HG02840 (cell line): ENCODE data around the gene U2AF2.

Source experiments
- ATAC-seq: cut with Tn5 transposase; IDR thresholded peaks from one replicate; pipeline ENCODE4 v1.9.1; 2021; ENCODE audit warnings: mild to moderate bottlenecking, moderate library complexity, moderate number of reproducible peaks; ENCODE audit not compliant: unreplicated experiment, low FRiP score

U2AF2 gene

DNA sequence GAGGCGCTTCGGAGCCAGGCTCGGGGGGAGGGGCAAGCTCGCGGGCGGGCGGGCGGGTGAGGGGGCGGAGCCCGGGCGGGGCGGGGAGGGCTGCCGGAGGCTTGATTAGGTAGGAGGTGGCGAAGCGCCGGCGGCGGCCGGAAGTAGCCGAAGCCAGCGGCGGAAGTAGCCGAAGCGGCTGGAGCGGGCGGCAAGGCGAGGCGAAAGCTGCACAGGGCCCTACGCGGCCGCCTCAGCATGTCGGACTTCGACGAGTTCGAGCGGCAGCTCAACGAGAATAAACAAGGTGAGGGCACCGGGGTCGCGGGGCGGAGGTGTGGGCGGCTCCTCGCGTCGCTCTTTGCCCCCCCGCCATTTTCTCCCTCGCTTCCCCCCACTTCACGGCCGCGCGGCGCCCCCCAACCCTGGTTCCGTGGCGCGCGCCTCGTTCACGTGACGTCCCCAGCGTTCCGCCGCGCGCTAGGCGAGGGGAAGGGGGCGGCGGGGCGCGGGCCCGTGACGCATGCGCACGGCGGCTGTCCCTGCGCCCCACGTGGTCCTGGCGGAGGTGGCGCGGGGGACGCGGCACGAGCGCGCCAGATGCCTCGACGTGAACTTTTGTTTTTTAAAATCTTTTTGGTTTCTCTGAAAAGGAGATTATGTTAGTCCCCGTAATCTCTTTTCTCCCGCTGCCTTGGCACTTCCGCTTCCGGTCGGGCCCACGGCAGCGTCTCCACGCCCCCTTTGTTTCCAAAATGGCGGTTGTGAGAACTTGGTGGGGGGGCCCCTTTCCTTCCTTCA, at the start of gene U2AF2:
TSS of gene U2AF2 (plus strand) at position 168 of the 780 bp plus-strand sequence. CDS start at position 238, 70 bp downstream.
- ATAC-seq, result peak; percentile 38

DNA sequence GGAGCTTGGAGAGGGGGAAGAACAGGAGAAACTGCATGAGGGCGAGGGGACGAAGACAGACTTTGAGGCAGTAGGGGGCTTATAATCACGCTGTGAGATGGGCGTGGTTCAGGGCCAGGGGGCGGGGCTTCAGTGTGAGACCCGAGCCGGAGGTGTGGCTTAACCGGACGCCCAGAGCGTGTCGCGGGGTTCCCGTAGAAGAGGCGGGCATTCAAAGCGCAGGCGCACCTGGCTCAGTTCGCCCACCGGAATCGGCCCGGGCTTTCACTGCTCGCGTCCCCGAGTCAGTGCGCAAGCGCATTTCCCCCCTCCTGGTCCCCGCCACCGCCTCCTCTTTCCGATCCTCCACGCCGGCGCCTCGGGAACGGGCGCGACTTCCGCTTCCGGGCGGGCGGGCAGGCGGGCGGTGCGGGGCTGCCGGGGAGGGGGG, 49.6 kb upstream of the U2AF2 start:
- ATAC-seq, result peak; percentile 78

DNA sequence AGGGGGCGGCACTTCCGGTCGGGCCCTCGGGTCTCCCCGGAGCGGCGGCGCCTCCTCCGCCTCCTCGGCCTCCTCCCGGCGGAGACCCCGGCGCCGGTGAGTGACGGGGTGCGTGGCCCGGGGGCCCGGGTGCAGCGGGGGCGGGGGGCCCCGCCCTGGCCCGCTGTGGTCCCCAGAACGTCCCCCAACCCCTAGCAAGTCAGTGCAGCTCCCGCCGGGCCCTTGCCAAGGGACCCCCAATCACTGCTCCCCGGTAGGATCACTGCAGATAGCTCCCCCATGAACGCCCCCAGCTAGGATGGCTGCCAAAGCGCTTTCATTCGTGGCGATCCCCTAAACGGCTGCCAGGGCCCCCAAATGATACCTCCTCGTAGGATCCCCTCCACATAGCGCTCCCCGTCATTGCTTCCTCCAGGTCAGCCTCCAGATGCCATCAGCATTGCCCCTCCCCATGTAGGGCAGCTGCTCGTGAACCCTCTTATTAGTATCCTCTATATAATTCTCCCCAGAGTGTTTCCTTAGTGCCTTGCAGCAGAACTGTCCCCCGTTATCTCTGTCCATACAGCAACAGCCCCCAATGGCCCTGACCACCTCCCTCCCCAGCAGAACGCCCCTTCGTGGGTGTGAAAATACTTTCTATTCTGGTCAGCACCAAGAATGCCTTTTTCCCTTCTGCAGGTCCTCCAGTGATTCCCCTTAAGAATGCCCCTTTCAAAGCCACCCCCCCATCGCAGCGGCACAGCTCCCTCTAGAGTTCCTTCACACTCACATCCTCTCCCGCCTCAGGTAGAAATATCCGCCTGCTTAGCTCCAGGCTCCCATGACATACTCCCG, 49.0 kb upstream of the U2AF2 start, which contains the start of gene ZNF865:
TSS of gene ZNF865 (plus strand) at position 11 of the 834 bp plus-strand sequence. CDS start 7,972 bp downstream, outside the sequence.
- peak; percentile 10 for ATAC-seq

DNA sequence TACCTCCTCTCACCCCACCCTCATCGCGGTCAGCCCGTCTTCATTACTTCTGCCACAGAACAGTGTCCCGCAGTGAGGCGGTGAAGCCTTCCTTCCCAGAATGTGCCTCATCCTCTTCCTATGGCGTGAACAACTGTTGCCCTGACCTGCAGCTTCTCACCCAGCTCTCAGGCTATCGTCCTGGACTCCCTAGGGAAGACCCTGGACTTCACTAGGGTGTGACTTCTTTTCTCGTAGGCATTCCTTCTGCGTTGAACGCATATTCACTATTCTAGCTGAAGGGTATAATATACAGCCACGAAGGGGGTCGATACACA, 48.4 kb upstream of the U2AF2 start:
- no peak for ATAC-seq

DNA sequence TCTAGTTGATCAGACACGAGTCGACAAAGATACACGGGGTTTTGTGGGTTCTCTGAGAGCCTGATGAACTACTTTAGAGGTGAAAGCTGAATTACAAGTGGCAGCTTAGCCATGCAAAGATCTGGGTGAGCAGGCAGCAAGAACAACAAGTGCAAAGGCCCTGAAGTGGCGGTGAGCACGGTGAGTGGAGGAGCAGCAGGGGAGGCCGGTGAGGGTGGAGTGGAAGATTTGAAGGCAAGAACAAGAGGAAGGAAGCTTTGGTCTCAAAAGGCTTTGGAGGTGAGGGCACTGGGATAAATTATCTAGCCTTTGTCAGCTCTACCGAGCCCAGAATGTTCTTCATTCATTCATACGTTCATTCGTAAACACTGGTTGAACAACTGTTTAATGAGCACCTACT, 48.0 kb upstream of the U2AF2 start:
- no peak for ATAC-seq

DNA sequence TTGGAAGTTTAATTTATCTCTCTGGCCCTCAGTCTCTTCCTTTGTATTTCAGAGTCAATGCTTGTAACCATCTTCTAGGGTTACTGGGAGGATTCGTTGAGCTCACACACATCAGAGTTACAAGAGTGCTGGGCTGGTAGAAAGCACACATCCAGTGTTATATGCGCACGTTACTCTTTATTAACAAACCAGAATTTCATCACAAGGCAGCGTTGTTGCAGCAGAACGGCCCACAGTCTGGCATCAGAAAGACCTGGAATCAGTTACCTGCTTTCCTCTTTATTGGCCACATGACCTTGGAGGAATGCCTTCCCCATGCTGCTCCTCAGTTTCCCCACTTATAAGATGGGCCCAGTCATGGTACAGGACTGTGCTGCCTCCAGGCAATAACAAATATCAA, 45.5 kb upstream of the U2AF2 start:
- ATAC-seq, result no peak

DNA sequence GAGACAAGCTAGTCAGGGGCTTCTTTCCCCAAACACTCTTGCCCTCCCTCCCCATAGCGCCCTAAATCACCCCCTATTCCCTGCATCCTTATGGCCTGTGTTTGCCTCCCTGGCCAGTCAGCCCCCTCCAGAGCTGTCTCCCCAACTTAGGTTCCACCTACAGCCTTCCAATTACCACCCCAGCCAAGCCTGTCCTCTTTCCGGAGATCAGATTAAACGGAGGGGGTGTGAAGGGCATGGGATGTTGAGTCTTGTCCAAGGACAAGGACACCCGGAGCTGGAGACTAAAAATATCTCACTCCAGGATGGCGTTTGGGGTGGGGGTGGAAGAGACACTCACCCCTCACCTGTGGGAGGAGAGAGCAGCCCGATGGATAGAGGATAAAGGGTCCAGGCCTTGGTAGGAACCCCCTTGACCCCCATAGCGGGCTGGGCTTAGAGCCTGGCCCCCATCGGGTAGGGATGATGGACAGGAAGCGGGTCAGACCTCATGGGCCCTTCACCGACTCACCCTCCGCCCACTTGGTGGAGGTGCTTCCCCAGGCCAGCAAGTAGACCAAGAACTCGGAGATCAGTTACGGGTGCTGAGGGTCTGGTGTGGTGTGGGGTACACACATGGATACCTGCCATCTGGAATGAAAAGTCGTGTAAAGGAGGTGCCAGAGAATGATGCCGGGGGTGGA, 43.4 kb upstream of the U2AF2 start:
- no peak for ATAC-seq

DNA sequence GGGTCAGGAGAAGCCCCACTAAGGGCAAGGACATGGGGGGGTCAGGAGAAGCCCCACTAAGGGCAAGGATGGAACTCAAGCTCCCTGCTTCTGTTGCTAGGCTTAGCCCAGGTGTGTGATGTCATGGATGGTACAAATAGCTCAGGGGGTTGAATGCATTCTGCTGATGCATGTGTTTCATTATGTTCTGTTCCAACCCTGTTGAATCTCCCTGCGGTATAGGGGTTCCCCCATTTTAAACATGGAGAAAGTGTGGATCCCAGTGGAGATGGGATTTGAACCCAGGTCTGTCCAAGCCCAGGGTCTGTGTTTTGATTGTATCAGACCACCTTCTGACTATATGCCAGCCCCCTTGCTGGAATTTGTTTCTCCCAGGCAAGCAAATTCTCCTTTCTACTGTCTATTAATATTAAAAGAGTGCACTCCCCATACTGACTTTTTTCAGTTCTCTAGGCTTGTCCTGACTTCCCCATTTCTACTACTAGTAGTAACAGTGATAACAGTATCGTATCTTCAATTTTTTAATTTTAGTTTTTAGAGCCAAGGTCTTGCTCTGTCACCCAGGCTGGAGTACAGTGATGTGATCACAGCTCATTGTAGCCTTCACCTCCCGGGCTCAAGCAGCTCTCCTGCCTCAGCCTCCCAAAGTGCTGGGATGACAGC, 42.7 kb upstream of the U2AF2 start:
- ATAC-seq, result no peak

DNA sequence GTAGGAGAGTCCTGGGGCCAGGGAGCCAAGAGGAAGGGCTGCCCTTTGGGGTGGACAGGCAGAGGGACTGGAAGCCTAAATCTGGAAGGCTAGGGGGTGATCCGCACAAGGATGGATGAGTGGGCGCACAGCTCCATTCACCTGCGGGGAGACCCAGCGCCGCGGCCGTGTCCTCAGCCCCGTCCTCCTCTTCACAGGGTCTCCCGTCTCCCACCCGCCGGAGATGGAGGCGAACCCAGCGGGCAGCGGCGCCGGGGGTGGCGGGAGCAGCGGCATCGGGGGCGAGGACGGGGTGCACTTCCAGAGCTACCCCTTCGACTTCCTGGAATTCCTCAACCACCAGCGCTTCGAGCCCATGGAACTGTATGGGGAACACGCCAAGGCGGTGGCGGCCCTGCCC, 41.4 kb upstream of the U2AF2 start:
- no peak for ATAC-seq

DNA sequence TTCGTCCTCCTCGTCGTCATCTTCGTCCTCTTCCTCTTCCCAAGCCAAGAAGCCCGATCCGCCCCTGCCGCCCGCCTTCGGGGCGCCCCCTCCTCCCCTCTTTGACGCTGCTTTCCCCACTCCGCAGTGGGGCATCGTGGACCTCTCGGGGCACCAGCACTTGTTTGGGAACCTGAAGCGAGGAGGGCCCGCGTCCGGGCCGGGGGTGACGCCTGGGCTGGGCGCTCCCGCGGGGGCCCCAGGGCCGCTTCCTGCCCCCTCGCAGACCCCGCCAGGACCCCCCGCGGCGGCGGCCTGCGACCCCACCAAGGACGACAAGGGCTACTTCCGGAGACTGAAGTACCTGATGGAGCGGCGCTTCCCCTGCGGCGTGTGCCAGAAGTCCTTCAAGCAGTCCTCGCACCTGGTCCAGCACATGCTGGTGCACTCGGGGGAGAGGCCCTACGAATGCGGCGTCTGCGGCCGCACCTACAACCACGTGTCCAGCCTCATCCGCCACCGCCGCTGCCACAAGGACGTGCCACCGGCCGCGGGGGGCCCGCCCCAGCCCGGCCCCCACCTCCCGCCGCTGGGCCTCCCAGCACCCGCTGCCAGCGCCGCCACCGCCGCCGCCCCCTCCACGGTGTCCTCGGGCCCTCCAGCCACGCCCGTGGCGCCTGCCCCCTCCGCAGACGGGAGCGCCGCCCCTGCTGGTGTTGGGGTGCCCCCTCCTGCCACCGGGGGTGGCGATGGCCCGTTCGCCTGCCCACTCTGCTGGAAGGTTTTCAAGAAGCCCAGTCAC, 40.7 kb upstream of the U2AF2 start:
- ATAC-seq, result no peak

DNA sequence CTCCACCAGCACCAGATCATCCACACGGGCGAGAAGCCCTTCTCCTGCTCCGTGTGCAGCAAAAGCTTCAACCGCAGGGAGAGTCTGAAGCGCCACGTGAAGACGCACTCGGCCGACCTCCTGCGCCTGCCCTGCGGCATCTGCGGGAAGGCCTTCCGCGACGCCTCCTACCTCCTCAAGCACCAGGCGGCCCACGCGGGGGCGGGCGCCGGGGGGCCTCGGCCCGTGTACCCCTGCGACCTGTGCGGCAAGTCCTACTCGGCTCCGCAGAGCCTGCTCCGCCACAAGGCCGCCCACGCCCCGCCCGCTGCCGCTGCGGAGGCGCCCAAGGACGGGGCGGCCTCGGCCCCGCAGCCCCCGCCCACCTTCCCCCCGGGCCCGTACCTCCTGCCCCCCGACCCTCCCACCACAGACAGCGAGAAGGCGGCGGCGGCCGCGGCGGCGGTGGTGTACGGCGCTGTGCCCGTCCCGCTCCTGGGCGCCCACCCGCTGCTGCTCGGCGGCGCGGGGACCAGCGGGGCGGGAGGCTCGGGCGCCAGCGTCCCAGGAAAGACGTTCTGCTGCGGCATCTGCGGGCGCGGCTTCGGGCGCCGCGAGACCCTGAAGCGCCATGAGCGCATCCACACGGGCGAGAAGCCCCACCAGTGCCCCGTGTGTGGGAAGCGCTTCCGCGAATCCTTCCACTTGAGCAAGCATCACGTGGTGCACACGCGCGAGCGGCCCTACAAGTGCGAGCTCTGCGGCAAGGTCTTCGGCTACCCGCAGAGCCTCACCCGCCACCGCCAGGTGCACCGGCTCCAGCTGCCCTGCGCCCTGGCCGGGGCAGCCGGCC, 39.9 kb upstream of the U2AF2 start:
- ATAC-seq, result no peak

DNA sequence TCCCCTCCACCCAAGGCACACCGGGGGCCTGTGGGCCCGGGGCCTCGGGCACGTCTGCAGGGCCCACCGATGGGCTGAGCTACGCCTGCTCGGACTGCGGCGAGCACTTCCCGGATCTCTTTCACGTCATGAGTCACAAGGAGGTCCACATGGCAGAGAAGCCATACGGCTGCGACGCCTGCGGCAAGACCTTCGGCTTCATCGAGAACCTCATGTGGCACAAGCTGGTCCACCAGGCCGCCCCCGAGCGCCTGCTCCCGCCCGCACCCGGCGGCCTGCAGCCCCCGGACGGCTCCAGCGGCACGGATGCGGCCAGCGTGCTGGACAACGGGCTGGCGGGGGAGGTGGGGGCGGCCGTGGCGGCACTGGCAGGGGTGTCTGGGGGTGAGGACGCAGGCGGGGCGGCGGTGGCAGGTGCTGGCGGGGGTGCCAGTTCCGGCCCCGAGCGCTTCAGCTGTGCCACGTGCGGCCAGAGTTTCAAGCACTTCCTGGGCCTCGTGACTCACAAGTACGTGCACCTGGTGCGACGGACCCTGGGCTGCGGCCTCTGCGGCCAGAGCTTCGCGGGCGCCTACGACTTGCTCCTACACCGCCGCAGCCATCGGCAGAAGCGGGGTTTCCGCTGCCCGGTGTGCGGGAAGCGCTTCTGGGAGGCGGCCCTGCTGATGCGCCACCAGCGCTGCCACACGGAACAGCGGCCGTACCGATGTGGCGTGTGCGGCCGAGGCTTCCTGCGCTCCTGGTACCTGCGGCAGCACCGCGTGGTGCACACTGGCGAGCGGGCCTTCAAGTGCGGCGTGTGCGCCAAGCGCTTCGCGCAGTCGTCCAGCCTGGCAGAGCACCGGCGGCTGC, 39.1 kb upstream of the U2AF2 start:
- no peak for ATAC-seq

DNA sequence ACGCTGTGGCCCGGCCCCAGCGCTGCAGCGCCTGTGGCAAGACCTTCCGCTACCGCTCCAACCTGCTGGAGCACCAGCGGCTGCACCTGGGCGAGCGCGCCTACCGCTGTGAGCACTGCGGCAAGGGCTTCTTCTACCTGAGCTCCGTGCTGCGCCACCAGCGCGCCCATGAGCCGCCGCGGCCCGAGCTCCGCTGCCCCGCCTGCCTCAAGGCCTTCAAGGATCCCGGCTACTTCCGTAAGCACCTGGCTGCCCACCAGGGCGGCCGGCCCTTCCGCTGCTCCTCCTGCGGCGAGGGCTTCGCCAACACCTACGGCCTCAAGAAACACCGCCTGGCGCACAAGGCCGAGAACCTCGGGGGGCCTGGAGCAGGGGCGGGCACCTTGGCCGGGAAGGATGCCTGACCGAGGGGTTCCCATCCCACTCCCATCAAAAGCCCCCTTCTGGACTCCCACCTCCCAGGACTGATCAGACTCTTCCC, 38.4 kb upstream of the U2AF2 start:
- no peak for ATAC-seq

DNA sequence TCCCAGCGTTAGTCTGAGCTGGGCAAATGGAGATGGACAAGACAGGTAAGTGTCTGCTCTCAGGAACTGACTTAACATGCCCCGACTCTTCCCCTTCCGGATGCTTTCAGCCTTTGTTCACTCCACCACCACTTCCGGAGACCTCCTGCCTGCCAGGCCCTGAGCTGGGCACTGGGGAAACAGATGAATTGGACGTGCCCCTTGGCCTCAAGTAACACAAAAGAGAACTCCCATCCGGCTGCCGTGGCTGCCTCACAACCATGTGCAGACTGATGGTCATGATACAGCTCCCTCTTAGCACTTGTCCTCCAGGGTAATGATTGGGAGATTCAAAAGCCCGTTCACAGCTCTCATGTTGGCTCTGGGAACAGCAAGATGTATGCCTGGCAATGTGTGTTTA, 37.4 kb upstream of the U2AF2 start:
- no peak for ATAC-seq

DNA sequence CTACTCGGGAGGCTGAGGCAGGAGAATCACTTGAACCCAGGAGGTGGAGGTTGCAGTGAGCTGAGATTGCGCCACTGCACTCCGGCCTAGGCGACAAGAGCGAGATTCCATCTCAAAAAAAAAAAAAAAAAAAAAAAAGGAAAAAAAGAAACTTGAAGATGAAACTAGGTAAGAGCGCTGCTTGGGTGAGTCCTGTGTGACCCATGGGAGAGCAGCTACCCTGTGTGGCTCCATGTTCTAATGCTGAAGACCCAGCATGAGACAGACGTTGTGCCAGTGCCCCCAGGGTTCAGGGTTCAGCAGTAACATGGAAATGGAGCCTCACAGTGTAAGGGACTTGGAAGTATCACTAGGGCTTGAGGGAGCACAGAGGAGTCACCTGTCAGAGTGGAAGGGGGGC, 36.4 kb upstream of the U2AF2 start:
- ATAC-seq, result no peak

DNA sequence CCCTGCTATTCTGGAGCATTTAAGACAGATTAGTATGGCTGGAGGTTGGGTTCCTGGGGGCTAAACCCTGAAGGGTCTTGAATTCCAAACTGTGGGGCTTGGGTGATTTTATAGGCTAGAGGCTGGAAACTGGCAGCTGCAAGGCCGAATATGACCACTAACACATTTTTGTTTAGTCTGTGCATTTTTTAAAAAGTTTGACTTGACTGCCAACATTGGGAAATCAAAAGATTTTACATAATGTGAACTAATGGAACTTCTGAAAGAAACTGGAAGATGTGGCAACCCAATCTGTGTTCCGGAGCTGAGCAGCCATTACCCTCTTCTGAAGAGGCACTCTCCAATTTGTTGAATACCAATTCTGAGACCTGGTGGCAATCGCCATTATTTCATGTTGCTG, 35.5 kb upstream of the U2AF2 start:
- no peak for ATAC-seq

DNA sequence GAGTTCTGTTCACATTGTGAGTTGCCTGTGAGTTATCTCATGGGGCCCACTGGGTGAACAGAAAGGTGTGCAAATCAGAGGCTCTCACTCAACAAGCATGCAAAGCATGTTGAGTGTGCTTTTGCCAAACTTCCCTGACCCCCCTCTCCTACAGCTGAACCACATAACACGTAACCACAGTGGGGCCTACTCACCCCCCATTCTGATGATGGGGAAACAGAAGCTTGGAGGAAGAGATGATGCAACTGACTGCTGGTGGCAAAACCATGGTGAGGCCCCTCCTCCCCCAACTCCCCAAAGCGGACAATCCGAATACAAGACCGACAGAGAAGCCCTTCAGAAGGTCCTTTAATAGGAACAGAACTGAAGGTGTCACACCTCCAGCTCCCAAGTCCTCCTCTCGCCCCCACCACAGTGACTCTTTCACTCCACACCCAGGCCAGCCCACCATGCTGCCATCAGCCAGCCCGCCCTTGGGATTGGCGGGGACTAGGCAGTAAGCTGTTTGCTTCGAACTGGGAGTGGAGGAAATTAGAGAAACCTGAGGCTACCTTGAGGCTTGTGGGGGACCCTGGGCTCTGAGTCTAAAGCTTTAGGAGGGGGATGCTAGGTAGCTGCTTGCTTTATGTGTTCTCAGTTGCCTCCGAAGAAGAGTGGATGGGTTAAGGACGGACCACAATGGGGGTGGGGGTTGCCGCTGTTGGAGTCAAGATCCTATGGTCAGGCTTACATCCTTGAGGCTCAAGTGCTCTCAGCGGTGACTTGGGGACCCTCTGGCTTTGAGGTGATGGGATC, 34.2 kb upstream of the U2AF2 start:
- no peak for ATAC-seq
